GM21825 (cell line): Measurements from ENCODE around the gene GALNT13.

Experiments
- ATAC-seq: cut with Tn5 transposase; IDR thresholded peaks from one replicate; pipeline ENCODE4 v1.9.1; 2021; ENCODE audit warnings: mild to moderate bottlenecking, moderate library complexity; ENCODE audit not compliant: unreplicated experiment

GALNT13 gene

DNA sequence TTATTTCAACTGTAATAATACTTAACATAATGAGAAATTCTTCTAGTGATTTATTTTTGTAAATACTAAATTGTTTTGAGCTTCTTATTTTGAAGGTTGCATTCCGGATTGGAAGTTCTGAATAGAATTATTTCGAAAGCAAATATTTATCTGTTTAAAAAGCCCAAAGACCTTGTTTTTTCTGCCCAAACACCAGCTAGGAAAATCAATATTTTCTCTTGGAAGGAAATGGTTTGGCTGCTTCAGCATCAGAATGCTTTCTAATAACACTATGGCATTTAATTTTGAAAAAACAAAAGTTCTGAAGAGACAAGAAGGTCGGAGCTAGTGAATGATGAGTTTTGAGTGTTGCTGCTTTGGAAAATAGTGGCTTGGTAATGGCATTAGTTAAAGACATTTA, 522.9 kb downstream of the GALNT13 start:
- ATAC-seq: no peak

DNA sequence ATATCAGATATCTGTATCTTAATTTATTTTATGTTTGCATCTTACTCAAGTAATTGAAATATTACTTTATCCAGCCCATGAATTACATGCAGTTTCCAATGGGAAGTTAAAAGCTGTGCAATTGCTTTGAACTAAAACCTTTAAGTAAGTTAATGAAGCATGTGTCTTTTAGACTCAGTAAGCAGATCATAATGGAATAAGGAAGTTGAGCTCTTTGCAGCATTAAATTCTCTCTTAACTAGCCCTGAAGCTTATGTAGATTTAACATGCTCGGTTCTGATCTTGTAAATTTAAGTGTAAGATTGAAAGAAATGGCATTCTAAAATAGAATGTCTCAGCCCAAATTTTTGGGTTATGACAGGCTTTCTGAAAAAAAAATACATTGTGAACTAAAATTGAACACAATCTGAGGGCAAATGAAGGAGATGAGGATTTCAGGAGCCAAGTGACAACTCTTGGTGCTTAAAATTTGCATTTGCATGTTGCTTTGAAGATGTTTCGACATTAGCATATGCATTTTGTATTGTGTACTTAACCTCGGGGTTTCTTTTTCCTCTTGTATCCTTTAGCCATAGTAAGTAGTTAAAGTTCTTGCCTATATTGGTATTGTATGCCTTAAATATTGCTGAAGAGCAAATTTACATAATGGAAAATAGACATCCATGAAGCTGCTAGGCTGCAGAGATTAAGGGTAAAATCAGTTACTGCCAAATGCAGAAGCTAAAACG, 529.0 kb downstream of the GALNT13 start:
- ATAC-seq: no peak

DNA sequence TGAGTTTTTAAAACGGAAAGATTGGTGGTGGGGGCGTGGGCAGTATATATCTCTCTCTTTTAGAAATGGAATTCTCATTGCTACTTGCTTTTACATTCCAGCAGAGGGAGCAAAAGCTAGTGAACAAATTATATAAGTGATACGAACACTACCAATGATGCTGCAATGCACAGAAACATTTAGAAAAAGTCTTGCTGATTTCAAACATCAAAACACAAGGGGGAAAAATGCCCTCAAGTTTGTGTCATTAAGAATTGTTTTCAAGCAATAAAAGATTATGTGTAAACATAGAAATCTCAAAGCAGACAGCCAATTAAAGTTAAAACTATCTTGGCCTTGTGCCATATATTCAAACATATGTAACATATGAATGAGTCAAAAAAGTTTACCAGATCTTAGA, 530.5 kb downstream of the GALNT13 start:
- ATAC-seq: no peak

DNA sequence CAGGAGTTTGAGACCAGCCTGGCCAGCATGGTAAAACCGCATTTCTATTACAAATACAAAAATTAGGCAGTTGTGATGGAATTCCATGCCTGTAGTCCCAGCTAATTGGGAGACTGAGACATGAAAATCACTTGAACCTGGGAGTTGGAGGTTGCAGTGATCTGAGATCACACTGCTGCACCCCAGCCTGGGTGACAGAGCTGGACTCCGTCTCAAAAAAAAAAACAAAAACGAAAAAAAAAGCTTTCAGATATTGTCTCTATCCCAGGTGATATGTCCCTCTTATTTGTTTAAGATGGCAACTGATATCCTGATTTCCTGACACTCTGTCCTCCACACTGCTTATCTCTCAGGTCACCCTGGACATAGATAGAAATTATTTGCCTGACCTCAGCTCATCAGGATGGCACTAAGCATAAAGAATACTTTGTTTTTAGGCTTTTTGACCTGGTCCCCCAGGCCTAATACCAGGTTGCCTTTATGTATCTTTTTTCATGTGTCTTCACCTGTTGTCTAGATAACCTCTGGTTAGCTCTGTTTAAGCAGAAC, 531.6 kb downstream of the GALNT13 start:
- ATAC-seq: no peak

DNA sequence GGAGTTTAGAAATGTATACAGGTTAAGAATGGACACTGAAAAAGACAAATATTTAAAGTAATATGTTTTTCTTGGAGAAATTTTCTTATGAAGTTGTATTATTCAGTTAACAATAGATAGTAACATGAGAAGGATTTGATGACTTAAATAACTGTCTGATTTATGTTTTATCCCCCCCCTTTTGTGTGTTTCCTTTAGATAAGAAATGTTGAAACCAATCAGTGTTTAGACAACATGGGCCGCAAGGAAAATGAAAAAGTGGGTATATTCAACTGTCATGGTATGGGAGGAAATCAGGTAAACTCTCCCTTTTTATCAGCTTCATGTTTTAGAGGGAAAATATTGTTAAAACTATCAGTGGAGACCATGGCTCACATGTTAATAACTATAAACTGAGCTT, 537.1 kb downstream of the GALNT13 start:
- no peak for ATAC-seq

DNA sequence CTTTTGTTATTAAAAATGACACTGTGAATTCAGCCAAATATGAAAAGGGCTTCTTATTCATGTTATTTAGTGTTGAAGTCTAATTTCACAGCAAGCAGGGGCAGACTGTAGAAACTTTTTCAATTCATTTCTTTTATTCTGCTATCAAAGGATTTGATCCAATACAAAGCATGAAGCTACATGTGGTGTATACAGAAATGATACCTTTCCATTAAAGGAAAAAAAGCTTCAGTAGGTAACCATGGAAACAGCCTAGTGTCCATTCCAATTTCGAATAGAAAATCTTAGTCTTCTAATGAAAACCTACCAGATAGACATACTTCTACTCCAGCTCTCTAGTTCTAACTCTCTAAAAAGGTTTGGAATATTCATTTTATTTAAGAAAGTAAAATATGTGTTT, 550.5 kb downstream of the GALNT13 start:
- no peak for ATAC-seq

DNA sequence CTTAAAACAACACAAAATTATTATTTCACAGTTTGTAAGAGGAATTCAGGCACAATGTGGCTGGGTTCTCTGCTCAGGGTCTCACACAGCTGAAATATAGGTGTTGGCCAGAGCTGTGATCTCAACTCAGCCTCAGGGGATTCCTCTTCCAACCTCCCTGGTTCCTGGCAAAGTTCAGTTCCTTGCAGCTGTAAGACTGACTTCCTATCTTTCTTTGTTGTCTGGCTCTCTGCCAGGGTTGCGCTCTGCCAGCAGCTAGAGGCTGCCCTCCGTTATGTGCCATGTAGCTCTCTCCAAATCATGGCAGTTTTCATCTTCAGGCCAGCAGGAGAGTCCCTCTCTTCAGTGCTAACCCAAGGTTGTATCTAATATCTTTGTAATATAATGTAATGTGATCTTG, 554.3 kb downstream of the GALNT13 start:
- ATAC-seq: no peak

DNA sequence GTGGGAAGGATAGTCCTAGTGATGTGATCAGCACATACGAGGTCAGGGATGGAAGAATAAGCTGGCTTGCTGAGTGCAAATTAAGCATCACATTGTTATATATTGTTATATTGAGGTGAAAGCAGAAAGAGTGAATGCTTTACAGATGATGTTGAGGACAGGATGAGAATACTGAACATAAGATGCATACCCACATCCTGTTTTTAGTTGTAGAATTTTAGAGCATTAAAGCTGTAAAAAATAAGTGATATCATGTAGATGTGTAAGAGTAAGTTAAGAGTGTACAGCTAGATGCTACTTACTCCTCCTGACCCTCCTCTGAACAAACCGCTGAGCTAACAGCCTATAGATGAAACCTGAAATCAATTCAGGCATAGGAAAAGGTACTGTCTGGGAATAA, 555.7 kb downstream of the GALNT13 start:
- ATAC-seq: no peak

DNA sequence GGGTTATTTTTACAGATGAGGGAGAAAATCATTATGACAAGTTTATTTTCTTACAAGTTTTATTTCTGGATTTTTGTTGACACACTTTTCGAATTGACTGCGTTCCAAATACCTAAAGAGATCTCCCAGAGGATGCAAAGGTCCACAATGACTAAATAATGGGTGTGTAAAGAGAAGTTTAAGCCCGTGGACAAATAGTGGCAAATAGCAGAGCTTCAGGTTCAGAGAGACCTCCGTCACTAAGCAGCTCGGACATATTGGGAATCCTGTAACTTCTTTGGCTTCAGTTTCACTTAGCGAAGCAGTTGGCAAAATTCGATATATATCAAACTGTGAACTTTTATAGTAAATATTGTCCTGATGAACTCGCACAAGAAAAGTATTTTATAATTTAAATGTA, 556.3 kb downstream of the GALNT13 start:
- no peak for ATAC-seq

DNA sequence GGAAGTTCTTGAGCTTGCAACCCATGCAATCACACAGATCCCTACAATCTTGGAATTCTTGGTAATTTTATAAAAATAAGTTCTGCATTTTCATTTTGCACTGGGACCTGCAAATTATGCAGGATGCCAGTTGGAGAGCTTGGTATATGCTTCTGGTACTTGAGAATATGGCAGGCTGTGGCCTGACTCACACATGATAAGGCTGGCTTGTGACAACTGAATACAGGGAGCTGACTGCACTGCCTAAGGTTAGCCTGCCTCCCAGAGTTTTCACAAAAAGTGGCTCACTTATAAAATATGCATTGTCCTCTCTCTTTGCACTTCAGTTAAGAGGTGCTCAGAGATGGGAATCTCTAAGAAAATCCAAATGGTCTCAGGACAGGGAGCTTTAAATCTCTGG, 561.3 kb downstream of the GALNT13 start:
- ATAC-seq: no peak

DNA sequence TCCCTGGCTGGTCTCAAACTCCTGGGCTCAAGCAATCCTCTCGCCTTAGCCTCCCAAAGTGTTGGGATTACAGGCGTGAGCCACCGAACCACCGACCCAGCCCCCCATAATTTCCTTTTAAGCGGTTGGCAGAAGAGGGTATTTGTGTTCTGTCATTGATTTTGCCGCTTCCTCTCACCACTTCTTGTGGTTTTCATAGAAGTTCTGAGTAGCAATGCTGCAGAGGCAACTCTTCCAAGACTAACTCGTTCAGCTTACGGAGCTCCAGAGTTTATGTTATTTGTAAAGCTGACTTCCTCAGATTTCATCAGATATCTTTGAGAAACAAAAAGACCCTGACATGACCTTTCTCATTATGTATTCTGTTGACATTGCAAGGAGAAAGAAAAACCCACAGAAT, 565.4 kb downstream of the GALNT13 start:
- no peak for ATAC-seq

DNA sequence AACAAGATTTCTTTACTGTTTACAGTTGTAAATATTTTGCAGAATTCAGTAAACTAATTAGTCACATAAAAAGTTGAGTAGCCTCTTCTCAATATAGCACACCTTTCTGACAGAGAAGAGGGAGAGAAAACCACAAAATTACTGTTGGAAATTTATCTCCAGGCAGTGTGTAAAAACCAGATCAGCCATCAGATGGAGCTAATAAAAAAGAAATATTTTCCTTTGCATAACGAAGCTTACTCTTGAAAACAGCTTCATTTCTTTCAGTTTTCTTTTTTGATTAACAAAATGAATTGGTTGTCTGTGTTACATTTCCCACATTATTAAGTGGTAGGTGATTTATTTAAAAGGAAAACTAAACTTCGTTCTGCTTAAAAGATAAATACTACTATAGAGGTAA, 567.4 kb downstream of the GALNT13 start:
- ATAC-seq: no peak

DNA sequence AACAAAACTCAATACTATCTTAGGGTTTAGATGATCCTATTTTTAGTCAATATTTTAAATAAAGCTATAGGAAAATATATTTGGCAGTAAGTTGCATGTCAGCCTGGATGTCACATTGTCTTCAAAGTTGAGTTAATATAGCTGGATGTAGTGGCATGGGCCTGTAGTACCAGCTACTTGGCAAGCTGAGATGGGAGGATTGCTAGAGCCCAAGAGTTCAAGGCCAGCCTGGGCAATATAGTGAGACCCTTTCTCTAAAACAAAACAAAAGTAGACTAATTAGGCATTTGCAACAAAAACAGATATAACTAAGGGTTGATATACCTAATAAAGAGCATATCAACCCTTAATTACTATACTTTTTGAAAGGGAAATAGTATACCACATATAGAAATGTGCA, 572.2 kb downstream of the GALNT13 start:
- no peak for ATAC-seq

DNA sequence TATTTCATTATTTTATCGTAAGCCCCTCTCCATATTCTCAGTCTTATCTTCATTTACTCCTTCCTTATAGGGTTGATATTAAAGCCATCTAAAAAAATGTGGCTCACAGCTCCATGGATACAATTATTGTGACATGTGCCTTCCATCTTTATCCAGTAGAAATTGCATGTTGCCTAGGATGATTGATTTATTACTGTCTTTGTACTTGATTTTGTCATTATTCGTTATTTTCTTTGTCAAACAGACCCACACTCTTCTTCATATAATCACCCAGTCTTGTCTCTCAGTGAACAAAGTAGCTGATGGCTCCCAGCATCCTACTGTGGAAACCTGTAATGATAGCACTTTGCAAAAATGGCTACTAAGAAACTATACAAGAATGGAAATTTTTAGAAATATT, 574.6 kb downstream of the GALNT13 start:
- no peak for ATAC-seq

DNA sequence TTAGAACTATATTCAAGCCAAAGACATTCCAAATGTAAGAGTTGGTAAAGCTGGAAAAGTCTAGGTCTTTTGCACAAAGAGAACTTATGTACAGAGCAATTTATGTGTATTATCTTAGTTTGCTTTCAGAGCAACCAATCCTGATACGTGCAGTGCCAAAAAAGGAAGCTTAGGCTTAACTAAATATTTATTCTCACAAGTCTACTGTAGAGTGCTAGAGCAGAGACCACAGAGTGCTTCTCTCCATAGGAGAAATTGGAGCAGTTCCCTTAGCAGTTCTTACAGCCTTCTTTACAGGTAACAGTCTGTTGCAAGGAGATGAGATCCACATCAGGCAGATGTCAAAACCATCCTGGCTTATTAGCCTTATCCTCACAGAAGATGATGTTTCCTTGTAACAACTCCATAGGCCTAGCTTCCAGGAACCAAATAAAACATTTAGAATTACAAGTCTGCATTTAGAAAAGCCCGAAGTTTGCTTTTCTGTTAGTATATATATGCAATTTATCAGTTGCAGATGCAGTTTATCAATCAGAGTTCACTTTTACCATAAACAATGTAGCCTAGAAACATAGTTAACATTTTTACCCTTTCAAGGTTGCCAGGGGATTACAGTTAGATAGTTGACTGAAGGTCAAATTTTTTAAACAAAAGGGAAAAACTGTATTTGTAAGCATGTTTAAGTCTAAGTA, 576.2 kb downstream of the GALNT13 start:
- ATAC-seq: no peak

DNA sequence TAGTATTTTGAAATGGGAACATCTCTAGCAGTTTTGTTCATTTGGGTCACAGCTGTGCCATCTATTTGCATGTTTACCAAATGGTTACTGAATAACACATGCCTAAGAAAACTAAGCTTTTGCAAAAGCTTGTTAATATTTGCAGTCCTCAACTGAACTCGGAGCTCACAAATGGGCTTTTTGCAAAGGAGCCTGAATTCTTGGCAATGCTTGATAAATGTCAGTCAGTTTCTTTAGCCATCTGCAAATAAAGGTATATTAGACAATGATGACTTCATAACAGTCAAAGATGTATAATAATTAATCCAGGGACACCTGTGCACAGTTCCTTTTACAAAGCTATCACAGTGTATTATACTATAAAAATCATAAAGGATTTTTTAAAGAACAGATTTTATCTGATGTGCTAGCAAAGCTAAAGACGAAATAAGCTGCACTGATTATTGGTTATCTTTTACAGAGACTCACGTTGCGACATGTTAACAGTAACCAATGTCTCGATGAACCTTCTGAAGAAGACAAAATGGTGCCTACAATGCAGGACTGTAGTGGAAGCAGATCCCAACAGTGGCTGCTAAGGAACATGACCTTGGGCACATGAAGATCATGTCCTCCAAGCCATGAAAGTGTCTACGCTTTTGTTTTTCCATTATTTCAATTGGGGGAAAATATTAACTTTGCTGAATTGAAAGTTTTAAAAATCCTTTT, 578.4 kb downstream of the GALNT13 start:
- ATAC-seq: no peak

DNA sequence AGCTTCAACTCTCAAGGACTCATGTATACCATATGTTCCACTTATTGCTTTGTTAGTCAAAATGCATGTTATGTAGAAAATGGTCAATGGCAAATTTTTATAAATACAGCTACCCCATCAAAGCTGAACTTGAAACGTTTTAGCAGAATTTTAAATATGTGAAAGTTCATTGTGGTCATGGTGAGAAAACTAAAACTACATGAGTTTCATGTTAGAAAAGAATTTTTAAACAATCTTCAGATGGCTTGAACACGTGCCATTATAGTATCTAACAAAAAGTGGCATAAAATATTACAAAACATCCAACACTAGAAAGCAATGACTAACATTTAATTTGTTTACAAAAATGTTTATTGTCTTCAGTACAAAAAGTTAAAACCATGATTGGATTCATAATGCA, 580.7 kb downstream of the GALNT13 start:
- ATAC-seq: no peak

DNA sequence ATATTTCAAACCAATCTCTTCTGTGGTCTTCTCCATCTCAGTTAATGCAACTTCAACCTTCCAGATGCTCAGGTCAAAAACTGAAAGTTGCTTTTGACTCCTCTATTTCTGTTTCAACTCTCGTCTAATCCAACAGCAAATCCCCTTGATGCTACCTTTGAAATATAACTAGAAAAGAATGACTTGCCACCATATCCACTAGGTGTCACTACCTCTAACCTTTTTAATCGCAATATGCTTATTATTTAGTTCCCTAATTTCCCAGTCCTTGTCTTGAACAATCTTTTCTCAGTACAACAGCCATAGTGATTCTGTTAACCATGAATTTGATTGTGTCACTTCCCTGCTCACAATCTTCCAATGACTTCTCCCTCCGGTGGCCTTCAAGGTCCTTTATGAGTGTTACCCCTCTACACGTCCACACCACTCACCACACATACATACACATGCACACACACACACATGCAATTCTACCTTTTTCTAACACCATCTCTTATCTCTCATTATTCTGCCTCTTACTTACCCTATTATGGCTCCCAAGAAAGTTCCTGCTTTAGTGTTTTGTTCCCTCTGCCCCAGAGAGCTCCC, 581.3 kb downstream of the GALNT13 start:
- ATAC-seq: no peak

DNA sequence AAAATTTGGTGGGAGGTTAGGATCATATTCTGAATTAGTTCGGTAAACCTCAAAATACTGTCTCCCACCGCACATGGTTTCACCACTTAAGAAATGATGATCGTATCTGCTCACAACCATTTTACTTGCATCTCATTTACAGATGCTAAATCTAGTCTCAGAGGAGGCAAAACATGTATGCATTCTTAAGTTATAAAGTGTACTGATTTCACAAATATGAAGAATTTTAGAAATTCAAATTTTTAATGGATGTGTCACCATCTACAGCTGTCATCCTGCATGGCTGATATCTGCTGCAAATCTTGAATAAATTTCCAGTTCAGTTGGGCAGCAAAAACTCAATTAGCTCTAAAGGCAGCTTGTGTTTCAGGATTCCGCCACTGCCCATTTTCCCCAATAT, 583.4 kb downstream of the GALNT13 start:
- no peak for ATAC-seq

DNA sequence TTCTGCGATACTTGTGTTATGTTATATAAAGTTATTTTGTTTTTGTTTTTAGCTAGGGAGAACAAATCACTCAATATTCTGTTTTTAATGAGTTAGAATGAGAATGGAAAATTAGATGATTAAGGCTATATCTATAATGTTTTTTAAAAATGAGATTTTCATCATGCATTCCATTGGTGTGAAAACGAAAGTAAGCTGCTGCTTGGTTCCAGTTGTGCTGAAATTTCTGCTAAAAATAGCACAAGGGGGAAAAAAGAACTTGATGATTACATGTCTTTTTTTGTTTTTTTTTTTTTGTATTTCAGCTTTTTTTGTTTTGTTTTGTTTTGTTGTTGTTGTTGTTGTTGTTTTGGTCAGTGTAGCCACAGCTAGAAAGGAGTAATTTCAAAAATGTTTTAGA, 584.1 kb downstream of the GALNT13 start:
- no peak for ATAC-seq

DNA sequence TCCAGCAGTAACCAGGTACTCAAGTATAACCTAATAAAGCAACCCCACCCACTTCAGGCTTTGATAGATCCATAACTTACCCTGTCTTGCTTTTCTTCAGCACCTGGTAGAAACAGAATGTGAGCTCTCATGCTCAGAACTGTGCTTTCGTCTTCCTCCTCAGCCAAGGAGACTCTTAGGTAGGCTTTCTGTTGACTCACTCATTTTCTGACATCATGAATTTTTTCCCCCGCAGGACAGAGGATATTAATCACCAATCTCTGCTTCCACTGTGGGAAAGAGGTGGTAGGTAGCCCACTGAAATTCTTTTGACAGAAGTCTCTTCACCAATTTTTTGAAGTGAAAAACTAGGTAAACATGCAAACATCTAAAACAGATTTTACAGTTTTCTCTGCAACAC, 585.6 kb downstream of the GALNT13 start:
- ATAC-seq: no peak

DNA sequence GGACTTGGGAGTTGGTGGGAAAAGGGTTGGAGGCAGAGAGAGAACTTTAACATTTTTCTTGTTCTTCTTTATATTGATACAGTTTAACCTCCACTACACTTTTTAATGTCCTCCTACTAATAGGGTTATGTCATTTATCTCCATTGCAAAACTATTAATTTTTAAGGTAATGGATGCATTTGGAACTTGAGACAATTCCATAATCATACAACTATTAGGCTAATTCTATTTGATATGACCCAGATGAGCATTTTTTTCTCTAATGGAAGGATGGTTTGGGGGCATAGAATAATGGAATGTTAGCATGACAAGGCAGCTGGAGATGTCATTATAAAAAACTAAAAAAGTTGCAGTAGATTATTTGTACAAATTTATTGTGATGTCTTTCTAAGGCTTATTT, 587.6 kb downstream of the GALNT13 start:
- ATAC-seq: no peak
